ENCODE results near the gene SIPA1L3. TPM values are rescaled to one million over a fixed set of nuclear protein-coding genes. Genes with fewer than 3 reads are reported as not detected.

Gene SIPA1L3
- total RNA-seq, 1 experiment from 2014 or later: 66.3 TPM

DNA sequence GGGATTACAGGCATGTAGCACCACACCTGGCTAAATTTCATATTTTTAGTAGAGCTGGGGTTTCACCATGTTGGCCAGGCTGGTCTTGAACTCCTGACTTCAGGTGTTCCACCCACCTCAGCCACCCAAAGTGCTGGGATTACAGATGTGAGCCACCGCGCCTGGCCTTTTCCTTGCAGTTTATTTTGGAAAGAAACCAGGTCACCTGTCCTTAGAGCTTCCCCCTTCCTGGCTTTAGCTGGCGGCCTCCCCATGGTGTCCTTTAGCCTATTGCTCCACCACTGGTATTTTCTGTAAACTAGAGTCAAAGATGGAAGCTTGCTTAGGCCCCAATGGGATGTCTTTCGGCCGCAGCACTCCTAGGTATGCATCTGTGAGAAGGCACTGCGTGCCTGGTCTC lies 225.8 kb downstream of the SIPA1L3 start:
- BruUV-seq (replicated peaks): no TSS peak
- ChIA-PET CTCF (no interaction called here), POLR2A (no interaction called here)
- no peak overlapping the region for H3K4me3 ChIP-seq (ENCODE audit: low read depth in 2 of 2, low read length in 2 of 2)
- intact Hi-C loops (cut with micrococcal nuclease; ENCODE audit: unreplicated experiment) (no loop called here), in situ Hi-C loops (cut with HindIII; ENCODE audit: low pct_unique_long_range_greater_than_20kb, low sequenced_read_pairs) (no loop called here)
- no peaks in the 10 kb centered on the region for H3K36me3 ChIP-seq (ENCODE audit: control insufficient read depth, insufficient read depth, low read length)
- H3K9me3 ChIP-seq (ENCODE audit: control insufficient read depth, insufficient read depth, low read depth, low read length): no peaks in the 10 kb centered on the region
- H3K4me1 ChIP-seq (ENCODE audit: control insufficient read depth, insufficient read depth, low read length): no peaks in the 10 kb centered on the region
- no peak for DNase-seq (ENCODE audit: low read depth, low spot score)
- TF ChIP-seq SIN3A (IDR thresholded peaks at IDR 0.05; ENCODE audit: borderline replicate concordance, insufficient read depth, low read depth, low read length): no peak
- no peak for TF ChIP-seq POLR2AphosphoS5 (IDR thresholded peaks at IDR 0.05; ENCODE audit: low read depth, low read length)
- TF ChIP-seq, protein P1, sequence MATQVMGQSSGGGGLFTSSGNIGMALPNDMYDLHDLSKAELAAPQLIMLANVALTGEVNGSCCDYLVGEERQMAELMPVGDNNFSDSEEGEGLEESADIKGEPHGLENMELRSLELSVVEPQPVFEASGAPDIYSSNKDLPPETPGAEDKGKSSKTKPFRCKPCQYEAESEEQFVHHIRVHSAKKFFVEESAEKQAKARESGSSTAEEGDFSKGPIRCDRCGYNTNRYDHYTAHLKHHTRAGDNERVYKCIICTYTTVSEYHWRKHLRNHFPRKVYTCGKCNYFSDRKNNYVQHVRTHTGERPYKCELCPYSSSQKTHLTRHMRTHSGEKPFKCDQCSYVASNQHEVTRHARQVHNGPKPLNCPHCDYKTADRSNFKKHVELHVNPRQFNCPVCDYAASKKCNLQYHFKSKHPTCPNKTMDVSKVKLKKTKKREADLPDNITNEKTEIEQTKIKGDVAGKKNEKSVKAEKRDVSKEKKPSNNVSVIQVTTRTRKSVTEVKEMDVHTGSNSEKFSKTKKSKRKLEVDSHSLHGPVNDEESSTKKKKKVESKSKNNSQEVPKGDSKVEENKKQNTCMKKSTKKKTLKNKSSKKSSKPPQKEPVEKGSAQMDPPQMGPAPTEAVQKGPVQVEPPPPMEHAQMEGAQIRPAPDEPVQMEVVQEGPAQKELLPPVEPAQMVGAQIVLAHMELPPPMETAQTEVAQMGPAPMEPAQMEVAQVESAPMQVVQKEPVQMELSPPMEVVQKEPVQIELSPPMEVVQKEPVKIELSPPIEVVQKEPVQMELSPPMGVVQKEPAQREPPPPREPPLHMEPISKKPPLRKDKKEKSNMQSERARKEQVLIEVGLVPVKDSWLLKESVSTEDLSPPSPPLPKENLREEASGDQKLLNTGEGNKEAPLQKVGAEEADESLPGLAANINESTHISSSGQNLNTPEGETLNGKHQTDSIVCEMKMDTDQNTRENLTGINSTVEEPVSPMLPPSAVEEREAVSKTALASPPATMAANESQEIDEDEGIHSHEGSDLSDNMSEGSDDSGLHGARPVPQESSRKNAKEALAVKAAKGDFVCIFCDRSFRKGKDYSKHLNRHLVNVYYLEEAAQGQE (IDR thresholded peaks at IDR 0.05; ENCODE audit: insufficient read depth in 1 of 2, low read depth in 2 of 2, low read length in 1 of 2): no peak
- no peak for TF ChIP-seq TCF7L2 (IDR thresholded peaks at IDR 0.05; ENCODE audit: low read depth, low read length)
- TF ChIP-seq, protein P2, sequence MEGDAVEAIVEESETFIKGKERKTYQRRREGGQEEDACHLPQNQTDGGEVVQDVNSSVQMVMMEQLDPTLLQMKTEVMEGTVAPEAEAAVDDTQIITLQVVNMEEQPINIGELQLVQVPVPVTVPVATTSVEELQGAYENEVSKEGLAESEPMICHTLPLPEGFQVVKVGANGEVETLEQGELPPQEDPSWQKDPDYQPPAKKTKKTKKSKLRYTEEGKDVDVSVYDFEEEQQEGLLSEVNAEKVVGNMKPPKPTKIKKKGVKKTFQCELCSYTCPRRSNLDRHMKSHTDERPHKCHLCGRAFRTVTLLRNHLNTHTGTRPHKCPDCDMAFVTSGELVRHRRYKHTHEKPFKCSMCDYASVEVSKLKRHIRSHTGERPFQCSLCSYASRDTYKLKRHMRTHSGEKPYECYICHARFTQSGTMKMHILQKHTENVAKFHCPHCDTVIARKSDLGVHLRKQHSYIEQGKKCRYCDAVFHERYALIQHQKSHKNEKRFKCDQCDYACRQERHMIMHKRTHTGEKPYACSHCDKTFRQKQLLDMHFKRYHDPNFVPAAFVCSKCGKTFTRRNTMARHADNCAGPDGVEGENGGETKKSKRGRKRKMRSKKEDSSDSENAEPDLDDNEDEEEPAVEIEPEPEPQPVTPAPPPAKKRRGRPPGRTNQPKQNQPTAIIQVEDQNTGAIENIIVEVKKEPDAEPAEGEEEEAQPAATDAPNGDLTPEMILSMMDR (IDR thresholded peaks at IDR 0.05): no peak
- no peak overlapping the region for H3K27ac ChIP-seq (ENCODE audit: low read length)
- no peak for ATAC-seq
- no peaks in the 10 kb centered on the region for H3K27me3 ChIP-seq (ENCODE audit: control insufficient read depth, insufficient read depth, low read length)

DNA sequence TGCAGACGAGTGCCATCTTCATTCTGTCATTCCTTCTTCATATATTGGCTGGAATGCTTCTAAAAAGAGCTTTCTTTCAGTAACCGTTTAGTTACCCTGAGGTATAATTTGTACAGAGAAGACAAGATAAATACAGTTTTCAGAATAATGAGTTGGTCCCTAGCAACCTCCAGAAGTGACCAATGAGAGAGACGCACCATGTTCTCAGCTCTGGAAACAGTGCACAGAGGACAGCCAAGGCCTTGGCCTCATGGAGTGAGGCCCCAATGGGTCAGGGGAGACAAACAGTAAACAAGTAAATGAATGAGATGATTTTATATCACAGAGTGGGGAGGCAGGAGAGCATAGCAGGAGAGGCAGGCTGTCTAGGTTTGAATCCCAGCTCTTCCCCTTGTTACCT lies 226.3 kb downstream of the SIPA1L3 start:
- no peak for ATAC-seq
- intact Hi-C loops (cut with micrococcal nuclease; ENCODE audit: unreplicated experiment) (no loop called here), in situ Hi-C loops (cut with HindIII; ENCODE audit: low pct_unique_long_range_greater_than_20kb, low sequenced_read_pairs) (no loop called here)
- ChIA-PET POLR2A (interaction anchor here (0.6 kb wide), 1 partner anchor 55 kb away, joined by 3 read pairs; no protein-coding TSS in a partner anchor), CTCF (interaction anchor here (0.7 kb wide), 1 partner anchor 903 kb away, joined by 5 read pairs; no protein-coding TSS in a partner anchor)
- BruUV-seq (replicated peaks): no TSS peak
- H3K9me3 ChIP-seq (ENCODE audit: control insufficient read depth, insufficient read depth, low read depth, low read length): no peaks in the 10 kb centered on the region
- no peak for DNase-seq (ENCODE audit: low read depth, low spot score)
- H3K4me1 ChIP-seq (ENCODE audit: control insufficient read depth, insufficient read depth, low read length): no peaks in the 10 kb centered on the region
- TF ChIP-seq, protein P2 (IDR thresholded peaks at IDR 0.05): no peak
- TF ChIP-seq, protein P1 (IDR thresholded peaks at IDR 0.05; ENCODE audit: insufficient read depth in 1 of 2, low read depth in 2 of 2, low read length in 1 of 2): no peak
- TF ChIP-seq SIN3A (IDR thresholded peaks at IDR 0.05; ENCODE audit: borderline replicate concordance, insufficient read depth, low read depth, low read length) (no peak), POLR2AphosphoS5 (IDR thresholded peaks at IDR 0.05; ENCODE audit: low read depth, low read length) (no peak), TCF7L2 (IDR thresholded peaks at IDR 0.05; ENCODE audit: low read depth, low read length) (no peak)
- H3K27me3 ChIP-seq (ENCODE audit: control insufficient read depth, insufficient read depth, low read length): no peaks in the 10 kb centered on the region
- H3K36me3 ChIP-seq (ENCODE audit: control insufficient read depth, insufficient read depth, low read length): no peaks in the 10 kb centered on the region
- no peak overlapping the region for H3K27ac ChIP-seq (ENCODE audit: low read length)
- H3K4me3 ChIP-seq (ENCODE audit: low read depth in 2 of 2, low read length in 2 of 2): no peak overlapping the region

Measured in Panc1 (cell line).